Stimulated activated CD8-positive, alpha-beta memory T cell treated with anti-CD3 and anti-CD28 coated beads, Interleukin-7, amount 100 ng/mL, for 48 hours (primary cell): ENCODE measurements around the gene TMEM258.

Experiments used
- DNase-seq, 2 donors: peaks; one replicate each; pipeline ENCODE4 v3.0.0-alpha.2; 2020; ENCODE audit warnings: low read depth in 1 of 2; ENCODE audit errors: extremely low read depth in 1 of 2

The TMEM258 gene

GRCh38 chr11:61744609-61745156 lies 47.7 kb downstream of the TMEM258 start:
- no peak for DNase-seq

- no peak for DNase-seq
Measured at GRCh38 chr11:61744181-61744580, 48.2 kb downstream of the TMEM258 start.

GRCh38 chr11:61743486-61744095 lies 48.8 kb downstream of the TMEM258 start:
- DNase-seq, result no peak

- no peak for DNase-seq
Measured at GRCh38 chr11:61742391-61742790, 50.0 kb downstream of the TMEM258 start.

GRCh38 chr11:61739966-61740365 lies 52.4 kb downstream of the TMEM258 start:
- DNase-seq, result no peak

- DNase-seq, result no peak
Measured at GRCh38 chr11:61739413-61739812, 53.0 kb downstream of the TMEM258 start.
